HG02870 (cell line): ENCODE measurements around the gene STX18.
"Not testable (repeated sequence)": the region's sequence is repeated elsewhere in the genome, so short reads cannot be mapped to it uniquely, and the experiment has no call there.

Source experiments
- ATAC-seq: cut with Tn5 transposase; IDR thresholded peaks from one replicate; pipeline ENCODE4 v1.9.1; 2021; ENCODE audit warnings: mild to moderate bottlenecking, moderate library complexity; ENCODE audit not compliant: unreplicated experiment

Gene STX18

DNA sequence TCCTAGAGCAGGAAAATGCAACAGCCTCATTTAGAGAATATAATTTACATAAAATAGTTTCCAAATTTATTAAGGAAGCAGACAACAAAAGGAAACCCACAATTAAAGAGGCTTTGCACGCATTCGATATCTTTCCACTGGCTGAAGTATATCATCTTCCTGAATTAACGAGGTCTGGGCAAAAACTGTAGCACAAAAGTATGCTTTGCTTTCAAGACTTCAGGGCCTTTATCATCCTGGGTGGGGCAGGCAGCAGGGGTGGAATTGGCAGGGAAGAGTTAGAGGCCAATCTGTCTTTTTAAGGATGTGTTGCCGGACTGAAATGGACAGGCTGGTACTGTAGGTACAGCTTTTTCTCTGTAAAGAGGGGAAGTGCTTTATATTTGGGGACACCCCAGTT is 17.0 kb upstream of the STX18 start:
- ATAC-seq: no peak

DNA sequence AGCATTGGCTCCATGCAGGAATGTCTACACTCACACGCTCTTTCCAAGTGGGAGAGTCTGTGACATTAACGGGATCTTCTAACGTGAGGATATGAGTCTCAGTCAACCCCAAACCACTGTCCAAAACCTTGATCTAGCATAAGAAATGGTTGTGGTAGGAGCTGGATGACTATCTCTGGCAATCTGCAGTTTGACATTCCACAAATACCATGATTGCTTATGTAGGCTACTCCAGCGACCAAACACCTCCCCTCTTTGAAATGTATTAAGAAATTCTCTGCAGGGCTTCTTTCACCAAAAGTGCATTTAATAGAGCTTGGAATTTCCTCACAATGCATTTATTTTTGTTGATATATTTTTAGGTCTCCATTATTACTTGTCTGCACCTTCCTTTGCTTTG is 14.1 kb upstream of the STX18 start:
- no peak for ATAC-seq

DNA sequence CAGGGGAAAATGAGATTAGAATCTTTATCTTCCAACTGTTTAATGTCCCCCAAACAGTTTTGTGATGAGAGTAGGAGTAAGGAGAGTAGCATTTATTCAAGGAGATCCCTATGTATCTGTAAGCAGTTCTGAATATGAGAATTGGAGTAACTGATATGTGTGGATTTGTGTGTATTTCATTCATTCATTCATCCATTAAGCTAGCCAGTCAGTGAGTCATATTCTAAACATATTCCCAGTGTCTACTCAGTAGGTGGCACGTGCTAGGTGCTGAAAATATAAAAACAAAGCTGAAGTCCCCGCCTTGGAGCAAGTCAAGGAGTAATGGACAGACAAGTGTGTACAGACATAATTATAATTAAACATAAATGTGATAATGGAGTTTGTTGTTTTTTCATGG is 12.4 kb upstream of the STX18 start:
- no peak for ATAC-seq

DNA sequence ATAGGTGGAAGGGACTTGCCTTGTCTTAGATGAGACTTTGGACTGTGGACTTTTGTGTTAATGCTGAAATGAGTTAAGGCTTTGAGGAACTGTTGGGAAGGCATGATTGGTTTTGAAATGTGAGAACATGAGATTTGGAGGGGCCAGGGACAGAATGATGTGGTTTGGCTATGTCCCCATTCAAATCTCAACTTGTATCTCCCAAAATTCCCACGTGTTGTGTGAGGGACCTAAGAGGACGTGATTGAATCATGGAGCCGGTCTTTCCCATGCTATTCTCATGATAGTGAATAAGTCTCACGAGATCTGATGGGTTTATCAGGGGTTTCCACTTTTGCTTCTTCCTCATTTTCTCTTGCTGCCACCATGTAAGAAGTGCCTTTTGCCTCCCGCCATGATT is 10.2 kb upstream of the STX18 start:
- ATAC-seq: not testable (repeated sequence)

DNA sequence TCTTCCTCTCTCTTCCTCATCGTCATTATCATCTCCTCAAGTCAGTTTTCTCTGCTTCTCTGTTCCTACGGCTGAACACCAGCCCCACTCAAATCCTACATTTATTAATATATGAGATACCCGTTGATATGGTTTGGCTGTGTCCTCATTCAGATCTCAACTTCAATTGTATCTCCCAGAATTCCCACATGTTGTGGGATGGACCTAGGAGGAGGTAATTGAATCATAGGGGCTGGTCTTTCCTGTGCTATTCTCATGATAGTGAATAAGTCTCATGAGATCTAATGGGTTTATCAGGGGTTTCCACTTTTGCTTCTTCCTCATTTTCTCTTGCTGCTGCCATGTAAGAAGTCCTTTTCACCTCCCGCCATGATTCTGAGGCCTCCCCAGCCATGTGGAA is 8.3 kb upstream of the STX18 start:
- not testable (repeated sequence) for ATAC-seq

DNA sequence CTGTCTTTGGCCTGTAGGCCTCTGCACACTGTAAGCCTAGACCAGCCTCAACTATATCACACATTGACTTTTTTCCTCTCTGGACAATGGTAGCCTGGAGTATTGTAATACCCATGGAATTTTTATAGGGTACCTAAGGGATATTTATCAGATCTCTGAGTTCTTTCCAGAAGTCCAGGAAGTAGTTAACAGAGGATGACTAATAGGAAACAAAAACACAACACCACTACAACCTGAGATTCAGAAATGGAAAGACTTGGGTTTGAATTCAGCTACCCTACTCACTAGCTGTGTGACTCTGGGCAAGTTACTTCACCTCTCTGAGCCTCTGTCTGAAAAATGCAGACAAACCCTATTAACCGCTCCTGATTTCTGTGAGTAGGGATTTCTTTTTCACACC is 7.7 kb upstream of the STX18 start:
- ATAC-seq: no peak

DNA sequence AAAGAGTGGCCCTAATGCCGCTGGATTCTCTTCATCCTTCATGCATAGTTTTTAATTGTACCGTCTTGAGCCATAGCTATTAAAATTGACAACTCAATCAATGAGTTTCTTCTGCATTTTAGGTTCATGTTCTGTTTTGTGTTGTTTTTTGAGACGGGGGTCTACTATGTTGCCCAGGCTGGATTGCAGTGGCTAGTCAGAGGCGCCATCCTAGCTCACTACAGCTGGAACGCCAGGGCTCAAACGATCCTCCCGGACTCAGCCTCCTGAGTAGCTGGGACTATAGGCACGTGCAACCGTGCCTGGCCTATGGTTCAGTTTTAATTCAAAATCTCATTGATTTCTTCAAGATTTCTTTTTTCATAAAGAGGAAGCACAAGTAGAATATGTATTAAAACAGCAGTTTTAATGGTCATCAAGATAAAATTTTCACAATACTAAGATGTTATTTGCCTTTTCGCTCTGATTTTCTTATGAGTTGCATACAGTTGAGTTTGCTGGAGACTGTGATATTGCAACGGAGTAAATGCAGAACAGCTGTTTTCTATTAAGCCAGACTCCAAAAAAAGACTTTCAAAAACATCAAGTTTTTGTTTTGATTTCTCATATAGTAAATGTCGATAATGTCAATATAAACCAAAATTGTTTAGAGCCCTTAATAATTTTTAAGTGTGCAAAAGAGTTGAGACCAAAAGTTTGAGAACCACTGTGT is 1.1 kb upstream of the STX18 start:
- no peak for ATAC-seq

DNA sequence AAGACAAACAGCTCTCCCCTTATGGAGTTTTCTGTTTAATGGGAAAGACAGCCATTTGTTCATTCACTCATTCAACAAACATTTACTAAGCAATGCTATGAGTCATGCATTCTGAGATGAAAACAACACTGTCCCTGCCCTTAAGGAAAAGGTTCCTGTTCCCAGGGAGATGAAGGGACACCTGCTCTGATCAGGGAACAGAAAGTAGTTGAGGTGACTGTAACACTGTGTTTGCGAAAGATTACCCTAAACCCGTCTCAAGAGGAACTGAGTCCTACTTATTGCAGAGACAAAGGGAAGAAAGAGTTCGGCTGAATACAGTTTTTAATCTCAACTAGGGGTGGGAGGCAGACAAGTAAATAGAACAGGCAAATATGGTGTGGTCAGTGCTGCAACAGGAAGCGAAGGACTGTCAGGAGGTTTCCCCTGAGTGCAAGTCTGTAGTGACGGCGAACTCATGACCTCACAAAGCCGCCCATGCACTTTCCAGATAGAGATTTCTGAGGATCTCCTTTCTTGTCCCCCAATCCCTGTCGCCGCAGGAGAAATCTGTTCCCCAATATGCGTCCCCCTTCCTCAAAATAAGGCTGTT is 712 bp downstream of the STX18 start:
- ATAC-seq: peak; percentile 47

DNA sequence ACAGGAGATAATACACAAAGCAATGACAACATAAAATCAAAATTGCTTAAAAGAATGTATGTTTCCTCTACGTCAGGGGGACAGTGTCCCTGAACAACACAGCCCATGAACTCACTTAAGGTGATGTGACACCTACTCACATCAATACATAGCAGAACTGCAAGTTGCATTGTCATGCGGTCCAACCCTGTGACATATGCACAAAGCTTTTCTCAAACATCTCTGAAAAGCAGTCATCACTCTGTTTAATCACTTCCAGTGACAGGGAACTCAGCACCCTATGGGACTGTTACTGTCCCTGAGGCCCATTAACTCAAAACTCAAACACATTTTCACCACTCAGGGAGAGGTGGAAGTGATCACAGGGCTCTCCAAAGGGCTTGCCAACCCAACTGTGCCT is 2.4 kb downstream of the STX18 start:
- no peak for ATAC-seq

DNA sequence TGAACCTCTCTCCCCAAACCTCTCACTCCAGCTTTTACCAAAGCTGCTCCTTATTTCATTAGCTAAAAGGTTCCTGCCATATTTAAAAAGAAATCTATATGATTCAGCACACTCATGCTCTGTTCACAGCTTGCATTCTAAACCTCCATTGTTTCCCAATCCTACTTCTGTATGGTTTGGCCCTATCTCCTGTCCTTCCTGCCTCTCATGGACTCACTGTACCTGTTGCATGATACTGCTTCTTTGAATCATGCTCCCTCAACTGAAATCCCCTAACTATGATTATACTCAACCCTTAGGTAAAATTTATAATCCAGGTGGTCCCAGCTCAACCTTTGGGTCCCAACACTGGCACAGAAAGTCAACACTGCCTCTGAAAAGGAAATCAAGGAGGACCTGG is 6.3 kb downstream of the STX18 start:
- no peak for ATAC-seq

DNA sequence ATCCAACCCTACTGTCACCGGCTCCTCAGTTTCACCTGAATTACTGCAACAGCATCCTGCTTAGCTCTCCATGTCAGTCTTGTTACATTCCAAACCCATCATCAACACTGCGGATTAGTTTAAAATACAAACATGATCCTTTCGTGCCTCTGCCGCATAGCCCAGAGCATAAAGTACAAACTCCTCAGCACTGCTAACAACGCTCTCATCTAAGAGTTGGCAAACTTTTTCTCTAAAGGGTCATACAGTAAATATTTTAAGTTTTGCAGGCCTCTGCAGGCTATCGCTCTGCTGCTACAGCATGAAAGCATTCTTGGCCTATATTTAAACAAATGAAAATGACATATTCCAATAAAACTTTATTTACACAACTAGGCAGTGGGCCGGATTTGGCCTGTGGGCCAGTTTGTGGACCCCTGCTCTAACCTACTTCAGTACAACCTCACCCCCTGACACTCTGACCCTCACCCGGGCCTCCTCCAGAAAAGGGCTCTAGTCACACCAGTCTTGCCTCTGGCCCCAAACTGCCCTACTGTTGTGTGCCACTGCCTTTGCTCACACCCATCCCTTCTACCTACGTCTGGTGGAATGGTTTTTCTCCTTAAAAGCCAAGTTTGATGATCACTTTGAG is 7.2 kb downstream of the STX18 start:
- ATAC-seq: no peak

DNA sequence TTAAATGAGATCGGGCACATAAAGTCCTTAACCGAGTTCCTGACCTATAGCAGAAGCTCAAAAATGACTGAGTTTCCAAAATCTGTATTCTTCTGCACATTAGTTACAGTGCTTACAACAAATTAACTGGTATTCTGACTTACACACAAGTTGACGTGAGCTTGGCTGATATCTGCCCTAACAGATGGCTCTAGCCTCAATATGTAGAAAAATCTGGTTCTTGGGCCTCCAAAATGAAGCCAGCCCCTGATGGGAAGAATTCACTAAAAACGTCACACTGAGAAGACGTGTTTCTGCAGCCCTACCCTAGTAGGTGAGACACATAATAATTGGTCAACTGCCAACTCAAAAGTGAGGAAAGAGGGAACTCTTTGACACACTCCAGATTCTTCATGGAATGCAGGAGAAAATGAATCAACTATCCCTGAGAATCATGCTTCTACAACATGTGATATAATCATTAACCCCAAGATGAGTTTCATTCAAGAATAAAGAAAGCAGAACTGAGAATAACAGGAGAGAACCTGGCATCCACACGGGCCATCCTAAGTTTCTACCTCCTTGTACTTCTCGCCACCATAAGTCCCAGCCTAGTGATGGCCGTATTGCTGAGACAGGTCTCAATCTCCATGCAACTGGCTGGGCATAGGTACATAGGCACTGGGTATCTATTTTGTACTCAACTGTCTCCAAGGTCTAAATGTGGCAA is 8.2 kb downstream of the STX18 start:
- no peak for ATAC-seq

DNA sequence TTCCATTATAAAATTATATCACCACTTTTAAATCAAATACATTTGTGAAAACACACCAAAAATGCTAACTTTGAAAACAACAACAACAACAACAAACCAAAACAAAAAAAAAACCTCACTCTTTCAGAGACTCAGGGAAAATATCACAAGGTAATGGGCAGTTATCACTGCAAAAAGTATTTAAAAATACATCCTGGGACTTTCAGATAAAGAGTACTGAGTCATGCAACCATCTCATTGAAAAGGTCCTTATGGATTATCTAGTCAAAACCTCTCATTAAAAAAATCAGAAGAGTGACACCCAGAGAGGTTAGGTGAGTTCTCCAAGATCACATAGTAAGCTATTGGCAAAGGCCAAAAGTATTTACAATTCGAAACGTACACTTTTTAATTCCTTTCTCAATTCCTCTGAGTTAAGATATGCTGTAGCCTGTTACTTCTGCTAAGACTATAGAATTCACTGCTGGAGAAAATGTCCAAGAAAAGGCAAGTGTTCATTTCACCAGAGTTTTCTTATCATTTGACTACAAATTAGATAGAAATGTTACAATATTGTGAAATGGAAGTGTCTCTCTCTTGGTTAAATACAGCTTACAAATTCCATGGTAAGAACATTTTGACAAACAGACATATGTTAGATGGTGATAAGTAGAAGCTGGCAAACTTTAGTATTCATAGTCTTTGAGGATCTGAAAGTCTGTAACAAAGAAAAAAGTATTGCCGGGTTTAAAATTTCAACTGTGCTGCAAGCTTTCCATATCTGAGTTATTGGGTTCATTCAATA is 9.3 kb downstream of the STX18 start:
- ATAC-seq: no peak

DNA sequence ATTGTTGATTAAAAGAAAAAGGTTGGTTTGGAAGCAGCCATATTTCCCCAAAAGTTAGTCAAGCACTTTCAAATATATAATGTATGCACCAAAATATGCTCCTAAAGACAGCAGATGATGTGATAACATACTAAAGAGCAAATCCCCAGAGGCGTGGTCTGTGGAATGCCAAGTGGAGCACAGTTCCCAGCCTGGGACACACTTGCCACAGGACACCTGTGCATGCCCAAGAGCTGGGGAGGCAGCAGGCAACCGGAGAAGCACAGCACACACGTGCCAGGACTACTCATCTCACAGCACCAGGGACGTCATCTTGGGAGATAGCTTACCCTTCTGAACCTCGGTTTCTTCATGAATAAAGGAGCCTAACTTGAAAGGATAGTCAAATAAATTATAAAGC is 12.5 kb downstream of the STX18 start:
- ATAC-seq: no peak

DNA sequence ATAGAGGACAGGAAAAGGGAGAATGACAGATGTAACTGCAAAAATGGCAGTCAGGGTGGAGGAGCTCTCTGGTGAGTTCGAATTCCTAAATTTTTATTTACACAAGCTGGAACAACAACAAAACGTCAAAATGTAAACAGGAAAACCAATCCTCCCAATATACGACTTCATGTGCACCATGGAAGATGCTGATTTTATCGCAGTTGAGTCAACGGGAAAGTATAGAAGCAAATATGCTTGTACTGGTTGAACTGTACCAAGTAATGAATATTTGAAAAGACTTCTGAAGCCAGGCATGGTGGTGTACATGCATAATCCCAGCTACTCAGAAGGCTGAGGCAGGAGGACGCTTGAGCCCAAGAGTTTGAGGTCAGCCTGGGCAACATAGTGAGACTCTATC is 15.4 kb downstream of the STX18 start:
- ATAC-seq: no peak

DNA sequence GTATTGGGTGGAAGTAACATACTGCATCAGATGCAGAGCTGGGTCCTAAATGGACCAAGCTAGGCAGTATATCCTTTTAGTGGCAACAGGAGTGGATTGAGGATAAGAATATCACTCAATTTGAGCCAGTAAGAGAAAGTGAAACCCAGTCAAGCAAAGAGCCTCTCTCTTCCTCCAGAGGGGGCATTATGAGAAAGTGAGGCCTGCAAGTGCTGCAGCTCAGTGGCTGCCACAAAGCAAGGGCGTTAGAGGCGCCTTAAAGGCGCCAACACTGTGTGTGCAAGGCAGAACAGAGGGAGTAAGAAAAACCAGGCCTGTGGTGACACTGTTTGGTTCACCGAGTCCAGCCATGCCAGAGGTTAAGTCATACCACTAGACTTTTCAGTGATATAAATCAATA is 17.5 kb downstream of the STX18 start:
- peak; percentile 98 for ATAC-seq

DNA sequence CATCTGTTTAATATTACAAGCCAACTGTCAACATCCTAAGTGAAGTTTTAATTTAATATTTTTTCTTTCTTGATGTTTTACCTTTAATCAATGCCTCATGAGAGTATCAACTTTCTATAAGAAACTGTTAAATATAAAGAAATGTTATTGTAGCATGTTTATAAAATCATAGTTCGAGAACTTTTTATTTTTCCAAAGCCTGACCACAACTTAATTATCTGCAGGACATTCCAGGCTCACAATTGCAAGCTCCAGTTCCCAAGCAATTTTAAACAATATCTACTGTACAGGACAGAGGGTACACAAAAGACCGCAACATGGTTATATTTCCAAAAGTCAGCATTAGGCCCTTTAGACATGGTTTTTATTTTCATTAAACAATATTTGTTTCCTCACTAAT is 20.1 kb downstream of the STX18 start:
- no peak for ATAC-seq

DNA sequence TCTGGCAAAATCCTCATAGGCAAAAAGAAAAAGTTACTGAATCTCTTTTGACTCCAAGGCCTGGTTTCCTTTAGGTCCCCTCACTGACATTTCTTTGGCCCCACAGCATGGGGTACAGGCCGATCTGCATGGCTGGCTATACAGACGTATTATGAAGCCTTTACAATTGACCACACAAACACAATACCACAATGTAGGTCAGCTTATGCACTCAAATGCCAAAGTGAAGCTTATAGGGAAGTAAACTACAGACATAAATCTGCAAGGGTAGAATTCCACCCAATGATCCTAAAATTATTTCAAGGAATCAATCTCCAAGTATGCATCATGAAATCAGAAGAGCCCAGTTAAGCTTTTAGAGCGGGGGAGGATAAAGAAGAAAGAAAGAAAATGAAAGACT is 20.7 kb downstream of the STX18 start:
- ATAC-seq: no peak

DNA sequence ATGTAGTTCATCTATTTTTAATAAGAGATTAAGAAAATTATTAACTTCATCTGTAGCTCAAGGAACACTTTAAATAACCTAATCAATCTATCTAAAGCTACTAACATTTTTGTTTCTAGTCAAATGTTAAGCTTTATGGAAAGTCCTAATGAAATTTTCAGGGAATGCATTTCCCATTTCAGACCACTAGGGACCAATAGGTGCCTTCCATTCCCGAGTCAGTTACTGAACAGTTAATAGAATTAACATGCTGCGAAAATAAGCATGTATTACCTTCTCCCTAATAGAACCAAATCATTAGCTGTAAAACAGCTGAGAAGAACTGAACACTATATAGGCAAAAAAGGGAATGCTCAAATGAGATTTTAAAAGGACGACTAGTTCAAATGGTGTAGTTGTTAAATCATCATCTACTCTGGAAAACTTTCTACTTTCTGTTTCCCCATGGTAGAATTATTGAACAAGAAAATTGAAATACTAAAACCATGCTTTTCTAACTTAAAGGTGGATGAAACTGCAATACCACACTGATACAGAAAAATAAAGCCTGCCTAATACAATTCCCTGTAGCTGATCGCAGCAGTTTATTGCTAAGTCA is 22.5 kb downstream of the STX18 start:
- ATAC-seq: no peak

DNA sequence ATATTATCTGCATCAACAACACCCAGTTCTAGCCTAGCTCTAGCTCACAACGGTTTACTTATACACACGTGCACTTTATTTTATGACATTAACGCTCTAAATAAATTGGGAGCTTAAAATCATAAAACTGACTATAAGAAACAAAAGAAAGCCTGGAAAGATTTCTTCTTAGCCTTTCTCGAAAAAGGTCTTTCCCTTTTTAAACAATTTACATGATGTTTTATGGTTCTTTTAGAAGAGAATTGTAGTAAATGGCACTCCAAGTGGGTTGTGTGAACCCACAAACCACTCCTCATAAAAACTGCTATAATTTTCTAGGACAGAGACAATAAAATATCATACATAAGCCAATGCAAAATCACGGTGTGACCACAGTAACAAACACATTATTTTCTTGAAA is 23.1 kb downstream of the STX18 start:
- ATAC-seq: no peak

DNA sequence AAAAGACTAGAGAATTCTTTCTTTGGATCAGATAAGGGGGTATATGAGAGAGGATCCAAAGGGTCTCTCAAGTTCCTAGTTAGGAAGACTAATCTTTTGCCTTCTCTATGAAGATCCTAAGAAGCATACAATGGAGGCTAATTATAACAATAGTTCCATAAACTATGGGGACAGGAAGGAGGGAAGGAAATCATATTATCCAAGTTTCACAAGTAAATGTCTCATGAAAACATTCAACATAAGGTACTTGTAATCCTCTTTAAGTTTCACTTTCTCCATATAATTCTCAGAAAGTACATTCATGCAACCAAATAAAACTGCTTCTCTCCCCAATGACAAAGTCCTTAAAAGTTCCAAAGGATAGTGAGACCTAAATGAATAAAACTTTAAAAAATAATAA is 27.1 kb downstream of the STX18 start:
- ATAC-seq: no peak
